Left colon (tissue), 2 donors: ENCODE results near the gene IRS2. TPM values are rescaled to one million over a fixed set of nuclear protein-coding genes. Genes with fewer than 3 reads are reported as not detected.
A peak's percentile ranks its signal among the peaks of the same experiment; 100 is the strongest.
"Not testable (repeated sequence)": the region's sequence is repeated elsewhere in the genome, so short reads cannot be mapped to it uniquely, and the experiment has no call there.

Source experiments
- ATAC-seq: fragments of 200-7000 bp; cut with Tn5 transposase; one replicate; pipeline ENCODE4 v1.9.1; 2020; ENCODE audit warnings: mild to moderate bottlenecking, moderate library complexity
- DNase-seq, 2 donors: peaks; one replicate each; pipeline ENCODE4 v3.0.0-alpha.2; 2020
- intact Hi-C, 2 donors: fragments of 100-400 bp; cut with DNase I in 1 of 2; cut with micrococcal nuclease in 1 of 2; formaldehyde crosslinking; loops; one replicate each; pipeline versions ENCODE4 v1.11.2 to v1.14.0; 2022; cut with DNase I, micrococcal nuclease
- long read RNA-seq: library from polyadenylated mRNA; unstranded; transcript quantifications from one replicate; pipeline ENCODE4 v2.0.0, GENCODE V29; 2021
- total RNA-seq, 2 donors: library from RNA; stranded (reverse); fragmentation: NEBNext Ultra II Directional; extraction: Animal tissue kit (Norgen Biotek cat#: 25700); gene quantifications; one replicate each; pipeline ENCODE4 v1.2.1, GENCODE V29; 2021
- donor health status: DM: no; HTN: no; CAD: no.
- donor health status: DM: yes; HTN: yes; CAD: no.

The IRS2 gene
- total RNA-seq: 10 to 100 TPM; 11.4 to 17.9 TPM
- long read RNA-seq, full-length matches to known transcripts: 1 of 4 reads
- long read RNA-seq, partial matches to known transcripts: 0 of 4 reads
- long read RNA-seq, other reads (novel, unspliced or antisense): 3 of 4 reads

GRCh38 chr13:109786457-109787134 lies at the start of gene IRS2:
IRS2 (minus strand) TSS chr13:109786583; CDS start chr13:109786053, 530 bp downstream.
- intact Hi-C loops: no loop called here
- ATAC-seq: peak; percentile 78

GRCh38 chr13:109834973-109835720 lies 48.8 kb upstream of the IRS2 start:
- intact Hi-C loops: loop anchor here in 1 of 2 donors (5.0 kb wide), 1 partner anchor 77 kb away; no protein-coding TSS in a partner anchor
- DNase-seq (no peak), ATAC-seq (no peak)

More at GRCh38 chr13:109786457-109787134, at the start of gene IRS2:
- DNase-seq: peak; percentile 92 to 93

GRCh38 chr13:109833940-109834339 lies 47.6 kb upstream of the IRS2 start:
- no peak for ATAC-seq
- intact Hi-C loops: loop anchor here in 1 of 2 donors (5.0 kb wide), 1 partner anchor 78 kb away; no protein-coding TSS in a partner anchor

GRCh38 chr13:109833071-109833470 lies 46.7 kb upstream of the IRS2 start:
- ATAC-seq (no peak), DNase-seq (no peak)
- intact Hi-C loops: loop anchor here in 1 of 2 donors (5.0 kb wide), 1 partner anchor 79 kb away; no protein-coding TSS in a partner anchor

More at GRCh38 chr13:109833940-109834339, 47.6 kb upstream of the IRS2 start:
- no peak for DNase-seq

GRCh38 chr13:109828591-109829316 lies 42.4 kb upstream of the IRS2 start:
- intact Hi-C loops, ATAC-seq, DNase-seq: not testable (repeated sequence)

GRCh38 chr13:109823201-109823600 lies 36.8 kb upstream of the IRS2 start:
- ATAC-seq, DNase-seq, intact Hi-C loops: not testable (repeated sequence)

GRCh38 chr13:109821103-109821502 lies 34.7 kb upstream of the IRS2 start:
- ATAC-seq (no peak), DNase-seq (no peak)
- intact Hi-C loops: no loop called here

GRCh38 chr13:109819874-109820273 lies 33.5 kb upstream of the IRS2 start:
- no peak for ATAC-seq

GRCh38 chr13:109818886-109819285 lies 32.5 kb upstream of the IRS2 start:
- intact Hi-C loops: no loop called here
- ATAC-seq (no peak), DNase-seq (no peak)

More at GRCh38 chr13:109819874-109820273, 33.5 kb upstream of the IRS2 start:
- DNase-seq: no peak
- intact Hi-C loops: no loop called here

- intact Hi-C loops: no loop called here
- no peak for DNase-seq
- ATAC-seq: no peak
These were observed 31.5 kb upstream of the IRS2 start for GRCh38 chr13:109817591-109818535.

- intact Hi-C loops: no loop called here
- DNase-seq: no peak
- ATAC-seq: no peak
These were observed 30.4 kb upstream of the IRS2 start for GRCh38 chr13:109816808-109817203.

- intact Hi-C loops: no loop called here
- ATAC-seq (no peak), DNase-seq (no peak)
These were observed 29.9 kb upstream of the IRS2 start for GRCh38 chr13:109816112-109816807.

GRCh38 chr13:109815651-109816050 lies 29.3 kb upstream of the IRS2 start:
- ATAC-seq: no peak
- intact Hi-C loops: no loop called here

GRCh38 chr13:109813663-109814062 lies 27.3 kb upstream of the IRS2 start:
- ATAC-seq (no peak), DNase-seq (no peak)
- intact Hi-C loops: no loop called here

More at GRCh38 chr13:109815651-109816050, 29.3 kb upstream of the IRS2 start:
- no peak for DNase-seq

- ATAC-seq (peak; percentile 37), DNase-seq (no peak)
- intact Hi-C loops: no loop called here
These were observed 26.0 kb upstream of the IRS2 start for GRCh38 chr13:109812382-109812781.

GRCh38 chr13:109810761-109811510 lies 24.6 kb upstream of the IRS2 start:
- intact Hi-C loops: no loop called here
- DNase-seq: no peak
- ATAC-seq: no peak
